HepG2 (cell line): ENCODE measurements around the gene SKP1. TPM values are rescaled to one million over a fixed set of nuclear protein-coding genes. Genes with fewer than 3 reads are reported as not detected.

Source experiments
- FOXA3 ChIP-seq: IDR thresholded peaks from 2 replicates; pipeline ENCODE4 v1.6.1; 2016; ENCODE audit warnings: missing genetic modification reagents, missing compliant biosample characterization
- NFE2 ChIP-seq: sonication (generic); formaldehyde crosslinking; IDR thresholded peaks from 2 replicates; pipeline ENCODE4 v1.4.0; 2020; ENCODE audit warnings: missing genetic modification reagents
- RNF219 ChIP-seq: sonication (generic); formaldehyde crosslinking; IDR thresholded peaks from 2 replicates; pipeline ENCODE4 v1.5.0; 2020; ENCODE audit warnings: mild to moderate bottlenecking, missing genetic modification reagents
- SETDB1 ChIP-seq: sonication (generic); formaldehyde crosslinking; IDR thresholded peaks from 2 replicates; pipeline ENCODE4 v1.5.1; 2020; ENCODE audit warnings: missing genetic modification reagents, mild to moderate bottlenecking, borderline replicate concordance
- SOX5 ChIP-seq: IDR thresholded peaks from 2 replicates; pipeline ENCODE4 v1.6.1; 2016; ENCODE audit warnings: borderline replicate concordance
- ZNF318 ChIP-seq: sonication (generic); formaldehyde crosslinking; IDR thresholded peaks from 2 replicates; pipeline ENCODE4 v1.4.0; 2020; ENCODE audit warnings: mild to moderate bottlenecking, missing genetic modification reagents
- ZNF687 ChIP-seq: sonication (generic); formaldehyde crosslinking; IDR thresholded peaks from 2 replicates; pipeline ENCODE4 v1.5.1; 2020; ENCODE audit warnings: mild to moderate bottlenecking, missing genetic modification reagents, moderate library complexity
- ZNF709 ChIP-seq: sonication (generic); formaldehyde crosslinking; IDR thresholded peaks from 2 replicates; pipeline ENCODE4 v1.5.0; 2020; ENCODE audit warnings: mild to moderate bottlenecking, missing genetic modification reagents
- ZSCAN21 ChIP-seq: sonication (generic); formaldehyde crosslinking; IDR thresholded peaks from 2 replicates; pipeline ENCODE4 v1.8.0; 2022; ENCODE audit warnings: mild to moderate bottlenecking, missing genetic modification reagents, moderate library complexity, borderline replicate concordance
- polyA plus RNA-seq, 8 experiments: library from polyadenylated mRNA; depleted of rRNA in 3 of 8; stranded (reverse) in 7 of 8; unstranded in 1 of 8; fragments of >200 nt; fragmentation: Illumina TruSeq in 4 of 8; extraction: Trizol in 4 of 8; gene quantifications; 2 replicates each; pipeline versions ENCODE4 v1.2.1 to v1.2.3, GENCODE V29; 2011 to 2016; ENCODE audit warnings: low read depth in 4 of 8, missing spikeins in 1 of 8, mixed read lengths in 1 of 8; ENCODE audit not compliant: insufficient read depth in 1 of 8
- total RNA-seq, 5 experiments: library from RNA; depleted of rRNA; stranded (reverse); fragments of >200 nt; fragmentation: Illumina TruSeq; extraction: Trizol; gene quantifications; 2 replicates each; pipeline ENCODE4 v1.2.3, GENCODE V29; 2016; ENCODE audit warnings: low read depth in 1 of 5

SKP1 gene
- total and polyA plus RNA-seq, 2 of the 13 experiments (the other 11 are each of a cell fraction or from before 2014, with no cell fraction given) = 134 to 340 TPM

GRCh38 chr5:134184155-134185135, 7.7 kb upstream of the SKP1 start (continued):
- TF ChIP-seq ZNF318 (CRISPR knock-in tag) (0 out of 2 replicates have a peak, but pooled peaks have one; percentile 34), FOXA3 (0 out of 2 replicates have a peak, but pooled peaks have one; percentile 12), RNF219 (CRISPR knock-in tag) (no peak), ZSCAN21 (CRISPR knock-in tag) (peak; percentile 31; the same call in 1 of the 2 replicates), ZNF687 (CRISPR knock-in tag) (peak; percentile 34; the same call in 1 of the 2 replicates), ZNF709 (CRISPR knock-in tag) (no peak), SOX5 (CRISPR knock-in tag) (no peak), SETDB1 (CRISPR knock-in tag) (no peak), NFE2 (CRISPR knock-in tag) (no peak)
